Choroid plexus epithelial cell (primary cell): ENCODE measurements around the gene RRM2.

Experiments used
- DNase-seq: peaks from one replicate; pipeline ENCODE4 v3.0.0-alpha.2; 2010; ENCODE audit warnings: low read depth
- H3K4me3 ChIP-seq: 2 replicates; pipeline ENCODE4 v1.5.1; 2011; ENCODE audit warnings: low read depth, mild to moderate bottlenecking, control low read depth, low read length, moderate library complexity
- TF ChIP-seq, protein P1 (sequence below): conservative IDR thresholded peaks from 2 replicates; pipeline ENCODE4 v1.5.1; 2011; ENCODE audit warnings: low read depth, mild to moderate bottlenecking, control low read depth, inconsistent platforms, low read length, moderate library complexity

Gene RRM2

DNA sequence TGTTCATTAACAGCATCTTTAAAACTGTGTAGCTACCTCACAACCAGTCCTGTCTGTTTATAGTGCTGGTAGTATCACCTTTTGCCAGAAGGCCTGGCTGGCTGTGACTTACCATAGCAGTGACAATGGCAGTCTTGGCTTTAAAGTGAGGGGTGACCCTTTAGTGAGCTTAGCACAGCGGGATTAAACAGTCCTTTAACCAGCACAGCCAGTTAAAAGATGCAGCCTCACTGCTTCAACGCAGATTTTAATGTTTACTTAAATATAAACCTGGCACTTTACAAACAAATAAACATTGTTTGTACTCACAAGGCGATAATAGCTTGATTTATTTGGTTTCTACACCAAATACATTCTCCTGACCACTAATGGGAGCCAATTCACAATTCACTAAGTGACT, 7.0 kb downstream of the RRM2 start:
- DNase-seq: no peak
- TF ChIP-seq, protein P1, sequence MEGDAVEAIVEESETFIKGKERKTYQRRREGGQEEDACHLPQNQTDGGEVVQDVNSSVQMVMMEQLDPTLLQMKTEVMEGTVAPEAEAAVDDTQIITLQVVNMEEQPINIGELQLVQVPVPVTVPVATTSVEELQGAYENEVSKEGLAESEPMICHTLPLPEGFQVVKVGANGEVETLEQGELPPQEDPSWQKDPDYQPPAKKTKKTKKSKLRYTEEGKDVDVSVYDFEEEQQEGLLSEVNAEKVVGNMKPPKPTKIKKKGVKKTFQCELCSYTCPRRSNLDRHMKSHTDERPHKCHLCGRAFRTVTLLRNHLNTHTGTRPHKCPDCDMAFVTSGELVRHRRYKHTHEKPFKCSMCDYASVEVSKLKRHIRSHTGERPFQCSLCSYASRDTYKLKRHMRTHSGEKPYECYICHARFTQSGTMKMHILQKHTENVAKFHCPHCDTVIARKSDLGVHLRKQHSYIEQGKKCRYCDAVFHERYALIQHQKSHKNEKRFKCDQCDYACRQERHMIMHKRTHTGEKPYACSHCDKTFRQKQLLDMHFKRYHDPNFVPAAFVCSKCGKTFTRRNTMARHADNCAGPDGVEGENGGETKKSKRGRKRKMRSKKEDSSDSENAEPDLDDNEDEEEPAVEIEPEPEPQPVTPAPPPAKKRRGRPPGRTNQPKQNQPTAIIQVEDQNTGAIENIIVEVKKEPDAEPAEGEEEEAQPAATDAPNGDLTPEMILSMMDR: no peak
- H3K4me3 ChIP-seq: no peak overlapping the region

GRCh38 chr2:10132043-10132575, 9.6 kb downstream of the RRM2 start:
- TF ChIP-seq, protein P1: no peak
- no peak for DNase-seq
- no peak overlapping the region for H3K4me3 ChIP-seq

GRCh38 chr2:10132596-10132995, 10.1 kb downstream of the RRM2 start:
- TF ChIP-seq, protein P1: no peak
- no peak for DNase-seq
- H3K4me3 ChIP-seq: no peak overlapping the region

GRCh38 chr2:10132996-10133647, 10.6 kb downstream of the RRM2 start:
- no peak overlapping the region for H3K4me3 ChIP-seq
- TF ChIP-seq, protein P1: no peak
- DNase-seq: no peak

- no peak overlapping the region for H3K4me3 ChIP-seq
- TF ChIP-seq, protein P1: no peak
- DNase-seq: no peak
Observed at GRCh38 chr2:10135296-10136089, 13.0 kb downstream of the RRM2 start.

GRCh38 chr2:10136101-10136934, 13.8 kb downstream of the RRM2 start:
- TF ChIP-seq, protein P1: no peak
- no peak for DNase-seq
- H3K4me3 ChIP-seq: no peak overlapping the region
